ENCODE results near the gene PTTG1IP2.

PTTG1IP2 gene

GRCh38 chr7:90484706-90485105 is 15.3 kb downstream of the PTTG1IP2 start:
- no peak for DNase-seq

DNA sequence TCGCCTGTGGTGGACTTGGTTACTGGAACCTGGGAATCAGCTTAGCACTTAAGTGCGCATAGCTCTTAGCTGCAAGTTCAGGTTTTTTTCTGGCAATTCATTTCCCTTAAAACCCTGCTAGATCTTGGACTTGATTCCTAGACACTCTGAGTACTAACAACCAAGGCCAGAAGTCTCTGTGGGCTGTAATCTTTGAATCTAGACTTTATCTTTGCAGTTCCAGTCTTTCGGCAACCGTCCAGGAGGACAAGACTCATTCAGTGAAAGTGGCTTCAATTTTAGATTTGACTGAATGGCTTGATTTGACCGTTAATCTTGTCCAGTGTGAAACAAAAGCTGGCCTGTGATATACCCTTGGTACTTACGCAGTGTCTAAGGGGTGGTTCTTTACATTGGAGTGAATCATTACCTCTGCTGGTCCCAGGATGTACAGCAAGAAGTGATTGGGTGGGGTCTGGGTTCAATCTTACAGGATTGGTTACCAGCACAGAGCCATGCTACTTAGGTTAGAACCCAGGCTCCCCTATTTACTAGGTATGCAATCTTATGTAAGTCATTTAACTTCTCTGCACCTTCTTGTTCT is 16.4 kb downstream of the PTTG1IP2 start:
- DNase-seq: no peak

GRCh38 chr7:90487808-90488207 is 18.4 kb downstream of the PTTG1IP2 start:
- DNase-seq: no peak

GRCh38 chr7:90488220-90488619 is 18.8 kb downstream of the PTTG1IP2 start:
- DNase-seq: no peak

- DNase-seq: no peak
Observed at GRCh38 chr7:90492250-90492649, 22.8 kb downstream of the PTTG1IP2 start.

DNA sequence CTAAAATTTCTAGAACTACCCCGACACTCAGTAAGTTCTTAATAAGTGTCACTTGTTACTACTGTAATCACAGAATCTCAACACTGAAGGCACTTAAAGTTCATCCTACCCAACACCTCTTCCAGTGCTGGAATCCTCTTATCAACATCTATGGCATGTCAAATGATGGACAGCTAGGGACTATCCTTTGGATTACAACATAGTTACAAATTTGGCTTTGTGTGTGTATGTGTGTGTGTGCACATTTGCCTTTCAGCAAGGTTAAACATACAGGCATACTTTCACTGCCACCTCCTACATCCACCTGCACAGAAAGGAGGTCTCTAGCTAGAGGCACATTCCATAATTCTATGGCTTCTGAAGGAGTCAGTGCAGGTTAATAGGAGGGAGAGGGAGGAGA is 25.8 kb downstream of the PTTG1IP2 start:
- DNase-seq: no peak

DNA sequence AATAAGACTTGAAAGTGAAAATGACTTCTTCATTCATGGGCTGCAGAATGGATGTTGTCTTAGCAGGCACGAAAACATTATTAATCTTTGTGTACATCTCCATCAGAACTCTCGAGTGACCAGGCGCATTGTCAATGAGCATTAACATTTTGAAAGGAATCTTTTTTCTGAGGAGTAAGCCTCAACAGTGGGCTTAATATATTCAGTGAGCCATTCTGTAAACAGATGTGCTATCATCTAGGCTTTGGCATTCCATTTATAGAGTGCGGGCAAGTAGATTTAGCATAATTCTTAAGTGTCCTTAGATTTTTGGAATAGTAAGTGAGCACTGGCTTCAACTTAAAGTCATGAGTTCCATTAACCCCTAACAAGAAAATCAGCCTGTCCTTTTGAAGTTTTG is 33.1 kb downstream of the PTTG1IP2 start:
- no peak for DNase-seq

- DNase-seq: no peak
Observed at GRCh38 chr7:90503367-90503766, 33.9 kb downstream of the PTTG1IP2 start.

- DNase-seq: no peak
Observed at GRCh38 chr7:90507692-90508091, 38.3 kb downstream of the PTTG1IP2 start.

- DNase-seq: no peak
Observed at GRCh38 chr7:90511776-90512175, 42.3 kb downstream of the PTTG1IP2 start.

DNA sequence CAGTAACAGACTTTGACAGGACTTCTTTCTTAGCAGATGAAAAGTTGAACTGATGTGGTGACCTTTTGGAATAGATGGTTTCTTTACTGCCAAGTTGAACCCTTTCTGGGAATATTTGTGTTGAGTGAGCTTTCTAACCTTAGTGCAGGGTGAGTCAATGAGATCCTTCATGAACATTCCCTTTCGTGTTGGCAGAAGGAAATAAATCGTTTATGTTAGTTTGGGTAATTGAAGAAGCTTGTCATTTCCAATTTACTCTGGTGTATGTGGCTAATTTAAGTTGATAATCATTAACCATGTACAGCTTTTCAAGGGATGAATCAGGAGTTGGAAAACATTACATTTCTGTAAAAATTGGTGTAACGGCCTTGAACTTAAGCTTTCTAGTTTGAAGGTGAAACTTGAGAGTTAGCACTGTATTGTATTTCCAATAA is 43.4 kb downstream of the PTTG1IP2 start:
- DNase-seq: no peak

- DNase-seq: no peak
Observed at GRCh38 chr7:90516257-90516656, 46.8 kb downstream of the PTTG1IP2 start.

DNA sequence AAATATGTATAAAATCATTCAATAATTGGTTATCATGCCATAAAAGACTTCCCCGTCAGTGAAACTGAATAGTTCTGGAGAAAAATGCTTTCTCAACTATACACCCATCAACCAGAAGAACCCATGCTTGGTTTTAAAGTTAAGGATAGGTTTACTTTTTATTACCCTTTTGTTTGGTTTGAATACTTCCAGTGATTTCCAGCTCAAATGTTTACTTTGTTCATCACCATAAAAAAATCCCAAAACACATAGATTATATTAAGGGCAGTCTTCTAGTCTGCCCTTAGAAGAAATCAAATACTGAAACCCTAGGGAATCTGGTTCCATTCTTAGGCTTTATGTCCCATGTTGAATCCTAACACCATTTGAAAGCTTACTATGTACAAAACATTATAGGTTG is 49.2 kb downstream of the PTTG1IP2 start:
- no peak for DNase-seq

GRCh38 chr7:90520484-90520883 is 51.0 kb downstream of the PTTG1IP2 start:
- DNase-seq: no peak

DNA sequence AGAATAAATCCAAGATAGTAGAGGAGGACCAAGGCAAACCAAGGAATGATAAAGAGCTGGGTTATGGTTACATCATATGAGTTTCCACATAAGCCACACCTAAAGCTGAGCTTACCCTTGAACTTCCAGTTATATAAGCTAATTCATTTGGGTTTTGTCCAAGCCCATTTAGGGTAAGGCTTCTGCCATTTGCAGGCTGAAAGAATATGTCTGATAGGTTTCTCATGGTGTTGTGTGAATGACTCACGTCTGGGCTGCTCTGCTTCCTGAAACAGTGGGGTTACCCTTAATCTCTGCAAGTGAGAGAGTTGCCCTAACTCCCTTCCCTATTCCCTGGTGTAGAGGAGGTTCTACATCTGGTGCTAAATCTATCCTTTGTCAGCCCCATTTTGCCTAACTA is 60.8 kb downstream of the PTTG1IP2 start:
- no peak for DNase-seq

- no peak for DNase-seq
Observed at GRCh38 chr7:90532231-90532929, 62.9 kb downstream of the PTTG1IP2 start.

DNA sequence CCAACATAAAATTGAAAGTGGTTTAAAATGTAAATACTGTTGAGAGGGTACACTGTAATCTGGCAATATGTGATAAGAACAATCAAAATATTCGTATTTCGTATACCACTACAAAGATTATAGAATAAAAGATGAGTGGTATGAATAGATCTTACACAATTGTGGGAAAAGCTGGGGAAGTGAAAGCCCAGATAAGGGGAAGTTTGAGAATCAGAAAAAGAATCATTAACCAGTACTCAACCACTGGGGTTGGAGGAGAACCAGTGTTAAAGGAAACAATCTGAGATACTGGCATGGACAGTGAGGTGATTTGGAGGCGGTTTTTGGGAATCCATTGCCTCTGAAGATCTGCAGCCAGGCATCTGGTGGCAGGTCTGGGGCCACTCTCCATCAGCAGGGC is 67.0 kb downstream of the PTTG1IP2 start:
- no peak for DNase-seq

GRCh38 chr7:90538405-90538804 is 69.0 kb downstream of the PTTG1IP2 start:
- DNase-seq: no peak

GRCh38 chr7:90540406-90540805 is 71.0 kb downstream of the PTTG1IP2 start:
- no peak for DNase-seq

GRCh38 chr7:90551036-90551435 is 81.6 kb downstream of the PTTG1IP2 start:
- DNase-seq: no peak

- DNase-seq: no peak
Observed at GRCh38 chr7:90552521-90552920, 83.1 kb downstream of the PTTG1IP2 start.

- DNase-seq: no peak
Observed at GRCh38 chr7:90560730-90561129, 91.3 kb downstream of the PTTG1IP2 start.

Measured in activated effector memory CD4-positive, alpha-beta T cell treated with anti-CD3 and anti-CD28 coated beads, Interleukin-2, amount 50 U/mL, for 16 hours (primary cell).